Osteoblast (primary cell): ENCODE measurements around the gene RPS21. TPM values are rescaled to one million over a fixed set of nuclear protein-coding genes. Genes with fewer than 3 reads are reported as not detected.

Experiments used
- DNase-seq: peaks from one replicate; pipeline ENCODE4 v3.0.0; 2011; ENCODE audit warnings: low spot score, mixed read lengths; ENCODE audit not compliant: insufficient read length; ENCODE audit errors: missing footprints
- H2AFZ ChIP-seq: 2 replicates; pipeline ENCODE4 v1.6.0; 2011; ENCODE audit warnings: mild to moderate bottlenecking, low read length
- H3K27ac ChIP-seq: 2 replicates; pipeline ENCODE4 v1.5.1; 2011; ENCODE audit warnings: mild to moderate bottlenecking, low read depth, low read length, moderate library complexity
- H3K27me3 ChIP-seq: 2 replicates; pipeline ENCODE4 v1.6.0; 2012; ENCODE audit warnings: mild to moderate bottlenecking, control low read depth, inconsistent platforms, low read length, moderate library complexity; ENCODE audit not compliant: insufficient read depth
- H3K36me3 ChIP-seq: 2 replicates; pipeline ENCODE4 v1.5.1; 2011; ENCODE audit warnings: mild to moderate bottlenecking, low read length, control low read depth, moderate library complexity; ENCODE audit not compliant: insufficient read depth
- H3K4me1 ChIP-seq: 2 replicates; pipeline ENCODE4 v1.5.1; 2011; ENCODE audit warnings: mild to moderate bottlenecking, low read length, control low read depth, moderate library complexity; ENCODE audit not compliant: insufficient read depth
- H3K4me2 ChIP-seq: 2 replicates; pipeline ENCODE4 v1.6.0; 2011; ENCODE audit warnings: mild to moderate bottlenecking, low read length; ENCODE audit not compliant: insufficient read depth
- H3K4me3 ChIP-seq: fragments of 200-600 bp; sonication (generic); 3 replicates; pipeline ENCODE4 v1.5.1; 2012; ENCODE audit warnings: mild to moderate bottlenecking, low read length, inconsistent platforms; ENCODE audit not compliant: insufficient read depth
- H3K79me2 ChIP-seq: 2 replicates; pipeline ENCODE4 v1.6.0; 2012; ENCODE audit warnings: mild to moderate bottlenecking, low read length, control low read depth, inconsistent platforms; ENCODE audit not compliant: insufficient read depth
- H3K9me3 ChIP-seq: 2 replicates; pipeline ENCODE4 v1.5.1; 2011; ENCODE audit warnings: low read depth, low read length, control low read depth
- H4K20me1 ChIP-seq: 2 replicates; pipeline ENCODE4 v1.6.0; 2012; ENCODE audit warnings: mild to moderate bottlenecking, low read length, control low read depth; ENCODE audit not compliant: insufficient read depth
- CTCF ChIP-seq: IDR thresholded peaks from 2 replicates; pipeline ENCODE4 v1.5.1; 2011; ENCODE audit warnings: mild to moderate bottlenecking, low read depth, low read length, moderate library complexity; ENCODE audit errors: extremely low read depth
- total RNA-seq: library from RNA; depleted of rRNA; stranded (reverse); fragments of >200 nt; gene quantifications from 2 replicates; pipeline ENCODE4 v1.2.3, GENCODE V29; 2012

Gene RPS21
- total RNA-seq, 1 donor: 460 TPM

- Histone ChIP-seq H3K36me3 (peaks cover 28% of the 10 kb centered on the region), H3K4me1 (peaks cover 19% of the 10 kb centered on the region), H4K20me1 (peaks cover 30% of the 10 kb centered on the region), H3K27me3 (no peaks in the 10 kb centered on the region), H3K4me2 (peak overlapping the region; percentile 94), H3K9me3 (no peaks in the 10 kb centered on the region), H3K4me3 (no peak overlapping the region), H3K27ac (peak overlapping the region; percentile 67), H3K79me2 (peaks cover 52% of the 10 kb centered on the region), H2AFZ (no peak overlapping the region)
- no peak for TF ChIP-seq CTCF
- DNase-seq: no peak
Measured at GRCh38 chr20:62388839-62389600, 2.1 kb downstream of the RPS21 start.

- H3K9me3 ChIP-seq: no peaks in the 10 kb centered on the region
- H3K4me3 ChIP-seq: no peak overlapping the region
- no peak overlapping the region for H3K27ac ChIP-seq
- H3K79me2 ChIP-seq: peaks cover 48% of the 10 kb centered on the region
- peaks cover 19% of the 10 kb centered on the region for H3K4me1 ChIP-seq
- no peak for DNase-seq
- no peak overlapping the region for H3K4me2 ChIP-seq
- peaks cover 30% of the 10 kb centered on the region for H4K20me1 ChIP-seq
- no peaks in the 10 kb centered on the region for H3K27me3 ChIP-seq
- H2AFZ ChIP-seq: no peak overlapping the region
- TF ChIP-seq CTCF: no peak
- peaks cover 28% of the 10 kb centered on the region for H3K36me3 ChIP-seq
Measured at GRCh38 chr20:62389601-62390087, 2.7 kb downstream of the RPS21 start.

- peaks cover 30% of the 10 kb centered on the region for H4K20me1 ChIP-seq
- H3K4me1 ChIP-seq: peaks cover 16% of the 10 kb centered on the region
- peaks cover 42% of the 10 kb centered on the region for H3K79me2 ChIP-seq
- H3K27ac ChIP-seq: no peak overlapping the region
- no peak overlapping the region for H2AFZ ChIP-seq
- TF ChIP-seq CTCF: no peak
- H3K4me3 ChIP-seq: no peak overlapping the region
- no peaks in the 10 kb centered on the region for H3K9me3 ChIP-seq
- H3K36me3 ChIP-seq: peaks cover 28% of the 10 kb centered on the region
- no peak for DNase-seq
- H3K27me3 ChIP-seq: no peaks in the 10 kb centered on the region
- H3K4me2 ChIP-seq: no peak overlapping the region
Measured at GRCh38 chr20:62390317-62391164, 3.6 kb downstream of the RPS21 start.
